Measurements from ENCODE around the gene WDR82. TPM values are rescaled to one million over a fixed set of nuclear protein-coding genes. Genes with fewer than 3 reads are reported as not detected.

WDR82 gene
- total and polyA plus RNA-seq, 2 of the 4 experiments (the other 2 are of a cell fraction) = 38.1 to 68.1 TPM

DNA sequence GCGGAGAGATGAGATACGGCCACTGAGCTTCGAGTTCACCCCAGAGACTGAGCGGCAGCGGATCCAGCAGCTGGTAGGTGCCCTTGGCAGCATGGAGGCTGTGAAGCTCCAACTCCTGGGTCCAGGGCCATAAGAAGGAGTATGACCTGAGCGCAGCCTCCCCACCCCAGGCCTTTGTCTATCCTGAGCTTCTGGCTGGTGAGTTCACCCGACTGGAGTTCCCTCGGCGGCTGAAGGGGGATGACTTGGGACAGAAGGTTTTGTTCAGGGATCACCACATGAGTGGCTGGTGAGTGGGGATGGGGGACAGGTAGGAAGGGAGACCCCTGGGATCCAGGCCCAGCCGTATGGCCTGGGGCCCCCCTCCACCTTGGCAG lies 30.3 kb downstream of the WDR82 start:
- Histone ChIP-seq H3K4me3 (ENCODE audit: insufficient read depth, low read depth, low read length) (no peak overlapping the region), H3K79me1 (ENCODE audit: low read depth in 1 of 2, low read length in 2 of 2) (peaks cover 10 to 64% of the 10 kb centered on the region in 2 experiments), H3K18ac (ENCODE audit: low read depth, low read length) (no peak overlapping the region), H4K8ac (ENCODE audit: low read depth in 2 of 2, low read length in 2 of 2) (no peak overlapping the region), H3K4me1 (ENCODE audit: control insufficient read depth, insufficient read depth, low read length) (peaks cover 20% of the 10 kb centered on the region), H2AFZ (replicated peaks; ENCODE audit: low read length, poor library complexity) (no peak overlapping the region), H3K36me3 (ENCODE audit: control insufficient read depth, insufficient read depth, low read length) (peaks cover 31% of the 10 kb centered on the region), H2AK5ac (ENCODE audit: low read depth, low read length) (no peak overlapping the region), H3K4ac (ENCODE audit: low read depth, low read length) (no peak overlapping the region), H3K14ac (replicated peaks; ENCODE audit: low read depth, low read length) (no peak overlapping the region), H2AK9ac (replicated peaks; ENCODE audit: low read depth, low read length, poor library complexity) (peak overlapping the region; percentile 59), H2BK20ac (ENCODE audit: low read depth, low read length) (no peak overlapping the region), H3K9me1 (ENCODE audit: insufficient read depth, low read length) (peaks cover 34% of the 10 kb centered on the region), H3K9me3 (ENCODE audit: control insufficient read depth, insufficient read depth, low read length) (0 out of 2 replicates have a peak, but pooled peaks cover 1% of the 10 kb centered on the region), H2BK5ac (ENCODE audit: low read depth, low read length, poor library complexity, severe bottlenecking) (no peak overlapping the region), H2BK120ac (ENCODE audit: low read depth, low read length) (no peak overlapping the region), H3K23ac (ENCODE audit: low read depth, low read length) (no peak overlapping the region), H4K91ac (ENCODE audit: insufficient read depth, low read depth, low read length) (no peak overlapping the region), H3K27ac (ENCODE audit: insufficient read depth, low read length) (no peak overlapping the region), H3K9ac (ENCODE audit: low read depth, low read length) (no peak overlapping the region), H3K56ac (ENCODE audit: extremely low read depth, insufficient read depth, low read length) (no peak overlapping the region), H2BK15ac (ENCODE audit: low read depth, low read length) (no peak overlapping the region), H3K27me3 (ENCODE audit: control insufficient read depth, insufficient read depth, low read length) (no peaks in the 10 kb centered on the region), H4K20me1 (ENCODE audit: insufficient read depth, low read length) (peaks cover 16% of the 10 kb centered on the region; the same call in 1 of the 2 replicates), H3K4me2 (ENCODE audit: low read depth, low read length) (no peak overlapping the region), H4K5ac (ENCODE audit: low read depth, low read length) (no peak overlapping the region)
- dilution Hi-C loops (cut with HindIII; ENCODE audit: low sequenced_read_pairs, unreplicated experiment) (no loop called here), in situ Hi-C loops (cut with MboI; ENCODE audit: low sequenced_read_pairs) (no loop called here), intact Hi-C loops (cut with micrococcal nuclease) (no loop called here)
- no TSS peak for BruUV-seq (replicated peaks)
- WGBS, 2 experiments (ENCODE audit: extremely low coverage in 2 of 2, insufficient read length in 1 of 2) = 93% methylated on average over 3 of the region's 10 CpGs; no CpG with 5 or more reads in 1 of the 2 experiments
- ChIA-PET POLR2A (ENCODE audit: unreplicated experiment) (interaction anchor here (0.5 kb wide), 1 partner anchor 30 kb away, joined by 8 read pairs; the partner anchor contains the start of gene WDR82), CTCF (no interaction called here)
- no peak for ATAC-seq (ENCODE audit: low read depth)
- no peak for DNase-seq
- TF ChIP-seq, protein P1, sequence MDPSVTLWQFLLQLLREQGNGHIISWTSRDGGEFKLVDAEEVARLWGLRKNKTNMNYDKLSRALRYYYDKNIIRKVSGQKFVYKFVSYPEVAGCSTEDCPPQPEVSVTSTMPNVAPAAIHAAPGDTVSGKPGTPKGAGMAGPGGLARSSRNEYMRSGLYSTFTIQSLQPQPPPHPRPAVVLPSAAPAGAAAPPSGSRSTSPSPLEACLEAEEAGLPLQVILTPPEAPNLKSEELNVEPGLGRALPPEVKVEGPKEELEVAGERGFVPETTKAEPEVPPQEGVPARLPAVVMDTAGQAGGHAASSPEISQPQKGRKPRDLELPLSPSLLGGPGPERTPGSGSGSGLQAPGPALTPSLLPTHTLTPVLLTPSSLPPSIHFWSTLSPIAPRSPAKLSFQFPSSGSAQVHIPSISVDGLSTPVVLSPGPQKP (IDR thresholded peaks at IDR 0.05; ENCODE audit: borderline replicate concordance, low read depth, low read length) = no peak
- TF ChIP-seq MAZ (IDR thresholded peaks at IDR 0.05; ENCODE audit: borderline replicate concordance, low read depth, low read length) = no peak

Data from IMR-90 (cell line).